Ishikawa (cell line): Measurements from ENCODE around the gene ELMO1.

Source experiments
- CEBPB ChIP-seq: IDR thresholded peaks from 2 replicates; pipeline ENCODE4 v1.6.1; 2012
- NFIC ChIP-seq: IDR thresholded peaks from 2 replicates; pipeline ENCODE4 v1.6.1; 2012
- TEAD4 ChIP-seq: IDR thresholded peaks from 2 replicates; pipeline ENCODE4 v1.6.1; 2012

GRCh38 chr7:36964297-36964696 is 484.4 kb downstream of the ELMO1 start:
- TF ChIP-seq CEBPB (no peak), NFIC (no peak), TEAD4 (no peak)
